Measurements from ENCODE around the gene ARHGEF2. TPM values are rescaled to one million over a fixed set of nuclear protein-coding genes. Genes with fewer than 3 reads are reported as not detected.
A peak's percentile ranks its signal among the peaks of the same experiment; 100 is the strongest.

Gene ARHGEF2
- total RNA-seq, 4 donors from 2014 or later = 47.4 to 80.1 (median 66.6) TPM

GRCh38 chr1:155984341-155984740, 6.0 kb upstream of the ARHGEF2 start:
- DNase-seq = no peak
- no peaks in the 10 kb centered on the region for H3K9me3 ChIP-seq
- peaks cover 25 to 50% of the 10 kb centered on the region in 2 donors for H3K4me1 ChIP-seq
- H3K4me3 ChIP-seq (replicated peaks in 1 of 3) = no peak overlapping the region
- H3K27ac ChIP-seq = no peak overlapping the region
- H3K36me3 ChIP-seq = no peaks in the 10 kb centered on the region
- no peak for TF ChIP-seq POLR2A (IDR thresholded peaks at IDR 0.05)
- no peak for TF ChIP-seq CTCF (IDR thresholded peaks at IDR 0.05)
- WGBS, 2 donors = 79 to 82% methylated on average over 7 of the region's 7 CpGs
- H3K27me3 ChIP-seq = no peaks in the 10 kb centered on the region
- intact Hi-C loops (cut with DNase I) = no loop called here

- WGBS, 2 donors = 46 to 75% methylated on average over 3 to 4 of the region's 4 CpGs
Measured at GRCh38 chr1:155983191-155984024, 5.1 kb upstream of the ARHGEF2 start.

GRCh38 chr1:155982106-155982505, 3.8 kb upstream of the ARHGEF2 start:
- no peaks in the 10 kb centered on the region for H3K27me3 ChIP-seq
- DNase-seq = no peak
- H3K4me3 ChIP-seq (replicated peaks in 1 of 3) = no peak overlapping the region
- H3K27ac ChIP-seq = peak overlapping the region in 2 of 3 donors; percentile 94 to 96
- H3K4me1 ChIP-seq = peaks cover 39 to 54% of the 10 kb centered on the region in 2 donors
- TF ChIP-seq POLR2A (IDR thresholded peaks at IDR 0.05) = no peak
- TF ChIP-seq CTCF (IDR thresholded peaks at IDR 0.05) = no peak
- 74 to 79% methylated on average over 7 of the region's 7 CpGs for WGBS, 2 donors
- H3K9me3 ChIP-seq = no peaks in the 10 kb centered on the region
- no peaks in the 10 kb centered on the region for H3K36me3 ChIP-seq
- intact Hi-C loops (cut with DNase I) = no loop called here

More at GRCh38 chr1:155983191-155984024, 5.1 kb upstream of the ARHGEF2 start:
- H3K4me3 ChIP-seq (replicated peaks in 1 of 3) = no peak overlapping the region
- no peaks in the 10 kb centered on the region for H3K36me3 ChIP-seq
- TF ChIP-seq POLR2A (IDR thresholded peaks at IDR 0.05) (no peak), CTCF (IDR thresholded peaks at IDR 0.05) (no peak)
- DNase-seq = no peak
- H3K27me3 ChIP-seq = no peaks in the 10 kb centered on the region
- peak overlapping the region in 2 of 3 donors; percentile 58 to 94 for H3K27ac ChIP-seq
- intact Hi-C loops (cut with DNase I) = no loop called here
- H3K9me3 ChIP-seq = no peaks in the 10 kb centered on the region
- peaks cover 33 to 53% of the 10 kb centered on the region in 2 donors for H3K4me1 ChIP-seq

- H3K4me1 ChIP-seq = peaks cover 45 to 58% of the 10 kb centered on the region in 2 donors
- peak overlapping the region; percentile 94 to 96 (median 96) for H3K27ac ChIP-seq
- 57 to 67% methylated on average over 6 of the region's 6 CpGs for WGBS, 2 donors
- H3K9me3 ChIP-seq = no peaks in the 10 kb centered on the region
- H3K27me3 ChIP-seq = no peaks in the 10 kb centered on the region
- intact Hi-C loops (cut with DNase I) = no loop called here
- H3K36me3 ChIP-seq = no peaks in the 10 kb centered on the region
- DNase-seq = peak; percentile 49 to 54
- TF ChIP-seq POLR2A (IDR thresholded peaks at IDR 0.05) (no peak), CTCF (IDR thresholded peaks at IDR 0.05) (no peak)
- no peak overlapping the region for H3K4me3 ChIP-seq (replicated peaks in 1 of 3)
Measured at GRCh38 chr1:155981266-155982088, 3.1 kb upstream of the ARHGEF2 start.

Measured in thyroid gland (tissue), 4 donors.